Breast epithelium (tissue), 3 donors: ENCODE data around the gene JADE2.

Experiments
- POLR2A ChIP-seq: fragments of 450-650 bp; IDR thresholded peaks from one replicate; pipeline ENCODE4 v1.6.1; 2016; ENCODE audit warnings: antibody characterized with exemption, mild to moderate bottlenecking, moderate library complexity
- POLR2AphosphoS5 ChIP-seq, 3 donors: sonication (generic); formaldehyde crosslinking; IDR thresholded peaks; one replicate each; pipeline ENCODE4 v1.6.1; 2017; ENCODE audit warnings: antibody characterized with exemption in 3 of 3
- TF ChIP-seq, protein P1 (sequence below), 3 donors: fragments of 450-650 bp; IDR thresholded peaks; one replicate each; pipeline ENCODE4 v1.5.1; 2016 to 2017; ENCODE audit warnings: antibody characterized with exemption in 3 of 3, mild to moderate bottlenecking in 3 of 3, moderate library complexity in 3 of 3

DNA sequence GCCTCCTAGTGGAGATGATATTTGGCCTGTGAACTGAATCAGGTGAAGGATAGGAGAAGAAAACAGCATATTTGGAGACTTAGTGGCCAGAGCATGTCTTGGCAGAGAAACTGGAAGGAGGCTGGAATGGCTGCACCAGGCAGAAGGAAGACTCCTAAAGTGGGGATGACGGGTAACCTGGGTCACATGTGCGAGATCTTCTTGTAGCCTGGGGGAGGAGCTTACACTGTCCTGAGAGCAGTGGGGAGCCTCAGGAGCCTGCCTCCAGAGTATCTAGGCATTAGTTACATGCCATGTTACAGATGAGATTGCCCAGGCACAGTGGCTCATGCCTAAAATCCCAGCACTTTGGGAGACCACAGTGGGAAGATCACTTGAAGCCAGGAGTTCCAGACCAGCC lies 49.8 kb downstream of the JADE2 start:
- TF ChIP-seq, protein P1, sequence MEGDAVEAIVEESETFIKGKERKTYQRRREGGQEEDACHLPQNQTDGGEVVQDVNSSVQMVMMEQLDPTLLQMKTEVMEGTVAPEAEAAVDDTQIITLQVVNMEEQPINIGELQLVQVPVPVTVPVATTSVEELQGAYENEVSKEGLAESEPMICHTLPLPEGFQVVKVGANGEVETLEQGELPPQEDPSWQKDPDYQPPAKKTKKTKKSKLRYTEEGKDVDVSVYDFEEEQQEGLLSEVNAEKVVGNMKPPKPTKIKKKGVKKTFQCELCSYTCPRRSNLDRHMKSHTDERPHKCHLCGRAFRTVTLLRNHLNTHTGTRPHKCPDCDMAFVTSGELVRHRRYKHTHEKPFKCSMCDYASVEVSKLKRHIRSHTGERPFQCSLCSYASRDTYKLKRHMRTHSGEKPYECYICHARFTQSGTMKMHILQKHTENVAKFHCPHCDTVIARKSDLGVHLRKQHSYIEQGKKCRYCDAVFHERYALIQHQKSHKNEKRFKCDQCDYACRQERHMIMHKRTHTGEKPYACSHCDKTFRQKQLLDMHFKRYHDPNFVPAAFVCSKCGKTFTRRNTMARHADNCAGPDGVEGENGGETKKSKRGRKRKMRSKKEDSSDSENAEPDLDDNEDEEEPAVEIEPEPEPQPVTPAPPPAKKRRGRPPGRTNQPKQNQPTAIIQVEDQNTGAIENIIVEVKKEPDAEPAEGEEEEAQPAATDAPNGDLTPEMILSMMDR (IDR thresholded peaks at IDR 0.05), result no peak
- TF ChIP-seq POLR2A (no peak), POLR2AphosphoS5 (IDR thresholded peaks at IDR 0.05) (no peak)
